Measurements from ENCODE around the gene ZNF662. TPM values are rescaled to one million over a fixed set of nuclear protein-coding genes. Genes with fewer than 3 reads are reported as not detected.
A peak's percentile ranks its signal among the peaks of the same experiment; 100 is the strongest.

The ZNF662 gene
- total and polyA plus RNA-seq, 2 of the 8 experiments (the other 6 are each of a cell fraction or from before 2014, with no cell fraction given) = 0.03 TPM; not detected in 1

DNA sequence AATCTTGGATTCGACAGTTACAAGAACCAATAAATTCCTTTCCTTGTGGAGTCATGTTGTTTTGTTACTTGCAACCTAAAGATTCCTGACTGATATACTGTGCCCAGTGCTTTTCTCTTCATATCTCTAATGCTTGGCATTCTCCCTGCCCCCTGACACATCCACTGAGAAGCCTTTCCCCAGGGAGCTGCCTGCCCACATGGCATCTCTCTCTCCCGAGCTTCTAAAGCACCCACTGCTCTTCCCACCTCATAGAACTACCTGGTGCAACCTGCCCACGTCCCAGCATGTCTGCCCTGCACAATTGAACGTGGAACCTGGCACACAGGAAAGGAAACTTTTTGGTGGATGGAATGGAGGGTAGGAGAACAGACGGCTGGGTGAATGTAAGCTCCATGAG lies 37.1 kb upstream of the ZNF662 start:
- H2BK120ac ChIP-seq (replicated peaks; ENCODE audit: low read depth, low read length) = no peak overlapping the region
- H4K20me1 ChIP-seq (replicated peaks in 1 of 2; ENCODE audit: control insufficient read depth in 1 of 2, insufficient read depth in 2 of 2, low read length in 2 of 2) = no peaks in the 10 kb centered on the region
- no peaks in the 10 kb centered on the region; the same call in 1 of the 2 replicates for H3K23me2 ChIP-seq (ENCODE audit: low read depth, low read length)
- no peak for DNase-seq (ENCODE audit: low read depth in 1 of 2, low spot score in 2 of 2)
- H3K9me3 ChIP-seq (ENCODE audit: insufficient read depth in 2 of 2, low read depth in 1 of 2, low read length in 1 of 2) = no peaks in the 10 kb centered on the region
- H3K4ac ChIP-seq (replicated peaks; ENCODE audit: insufficient read length, low read depth, low read length) = no peak overlapping the region
- H2BK20ac ChIP-seq (ENCODE audit: low read length) = 0 out of 2 replicates have a peak overlapping the region, but pooled peaks have one; percentile 3
- H2BK15ac ChIP-seq (ENCODE audit: low read length) = no peak overlapping the region
- H3K56ac ChIP-seq (replicated peaks; ENCODE audit: insufficient read length, low read depth, low read length) = no peak overlapping the region
- H2AFZ ChIP-seq (ENCODE audit: low read length) = no peak overlapping the region
- H2BK12ac ChIP-seq (ENCODE audit: low read depth, low read length) = no peak overlapping the region
- H4K91ac ChIP-seq (replicated peaks; ENCODE audit: insufficient read length, low read length) = no peak overlapping the region
- WGBS, 2 experiments (ENCODE audit: extremely low coverage in 1 of 2, insufficient coverage in 1 of 2, insufficient read length in 1 of 2, insufficient replicate concordance in 2 of 2, low coverage in 1 of 2, low lambda C conversion rate in 2 of 2, missing lambda C conversion rate in 1 of 2) = 66% methylated on average over 5 of the region's 5 CpGs; no CpG with 5 or more reads in 1 of the 2 experiments
- H3K79me2 ChIP-seq (ENCODE audit: control insufficient read depth in 1 of 2, insufficient read depth in 2 of 2, low read length in 2 of 2) = no peaks in the 10 kb centered on the region
- H3K9ac ChIP-seq (replicated peaks in 1 of 4; ENCODE audit: extremely low read depth in 1 of 4, low read depth in 3 of 4, low read length in 3 of 4) = no peak overlapping the region
- H3K4me3 ChIP-seq (ENCODE audit: extremely low read depth in 1 of 4, insufficient read depth in 2 of 4, low read depth in 3 of 4, low read length in 4 of 4) = no peak overlapping the region
- H3K4me1 ChIP-seq (replicated peaks in 1 of 4; ENCODE audit: control insufficient read depth in 3 of 4, insufficient read depth in 4 of 4, low read length in 3 of 4) = no peaks in the 10 kb centered on the region
- no peaks in the 10 kb centered on the region for H3K36me3 ChIP-seq (ENCODE audit: control insufficient read depth in 2 of 4, insufficient read depth in 4 of 4, low read length in 3 of 4)
- no peak overlapping the region for H3K14ac ChIP-seq (ENCODE audit: insufficient read length)
- H2AK5ac ChIP-seq (ENCODE audit: low read depth, low read length) = no peak overlapping the region
- no peak overlapping the region for H4K5ac ChIP-seq (ENCODE audit: insufficient read length, low read depth, low read length)
- no peak overlapping the region for H3K4me2 ChIP-seq (ENCODE audit: insufficient read depth in 1 of 2, low read depth in 2 of 2, low read length in 2 of 2)
- POLR2A ChIA-PET (ENCODE audit: partially characterized antibody) = interaction anchor here (0.8 to 1.3 kb wide), 2 partner anchors 9 to 11 kb away, joined by 3 read pairs; no protein-coding TSS in a partner anchor
- no peak overlapping the region for H3K18ac ChIP-seq (ENCODE audit: extremely low read depth, low read length)
- no peak overlapping the region for H3K27ac ChIP-seq (ENCODE audit: low read depth, low read length)
- TF ChIP-seq CHD2 (IDR thresholded peaks at IDR 0.05; ENCODE audit: low read length) (no peak), SP1 (IDR thresholded peaks at IDR 0.05; ENCODE audit: low read depth, low read length) (no peak), RAD21 (IDR thresholded peaks at IDR 0.05 in 1 of 2, conservative IDR thresholded peaks at IDR 0.05 in 1 of 2; ENCODE audit: low read depth in 2 of 2, low read length in 2 of 2) (no peak), RBBP5 (IDR thresholded peaks at IDR 0.05; ENCODE audit: borderline replicate concordance, low read depth, low read length) (no peak), EGR1 (IDR thresholded peaks at IDR 0.05; ENCODE audit: borderline replicate concordance, low read depth, low read length) (no peak), FOSL1 (IDR thresholded peaks at IDR 0.05; ENCODE audit: insufficient read depth, low read depth, low read length) (no peak), SIN3A (conservative IDR thresholded peaks at IDR 0.05 in 1 of 2, IDR thresholded peaks at IDR 0.05 in 1 of 2; ENCODE audit: low read depth in 1 of 2, low read length in 2 of 2) (no peak), SAP30 (IDR thresholded peaks at IDR 0.05; ENCODE audit: insufficient read depth, insufficient replicate concordance, low read length) (no peak), ASH2L (IDR thresholded peaks at IDR 0.05; ENCODE audit: low read length) (no peak), SUZ12 (IDR thresholded peaks at IDR 0.05; ENCODE audit: low read length) (no peak), KDM4A (IDR thresholded peaks at IDR 0.05; ENCODE audit: low read depth, low read length, severe bottlenecking) (no peak)
- CTCF ChIA-PET (ENCODE audit: partially characterized antibody) = interaction anchor here (0.7 to 2.7 kb wide), 6 partner anchors 16 to 93 kb away, joined by 3 to 13 read pairs (median 4); no protein-coding TSS in a partner anchor
- H3K27me3 ChIP-seq (replicated peaks in 1 of 4; ENCODE audit: control insufficient read depth in 3 of 4, extremely low read depth in 1 of 4, insufficient read depth in 3 of 4, low read length in 3 of 4) = peaks cover 0 to 2% (median 0%) of the 10 kb centered on the region in 4 experiments; a peak in 2 of 7 replicates
- H2BK5ac ChIP-seq (ENCODE audit: low read depth, low read length) = no peak overlapping the region
- no peak overlapping the region for H4K8ac ChIP-seq (ENCODE audit: extremely low read depth, insufficient read depth, low read length)
- no peaks in the 10 kb centered on the region for H3K79me1 ChIP-seq (ENCODE audit: low read depth, low read length)
- FAIRE-seq = no peak
- no peak overlapping the region for H3K23ac ChIP-seq (ENCODE audit: insufficient read length)
